ENCODE results near the gene UCMA.

DNA sequence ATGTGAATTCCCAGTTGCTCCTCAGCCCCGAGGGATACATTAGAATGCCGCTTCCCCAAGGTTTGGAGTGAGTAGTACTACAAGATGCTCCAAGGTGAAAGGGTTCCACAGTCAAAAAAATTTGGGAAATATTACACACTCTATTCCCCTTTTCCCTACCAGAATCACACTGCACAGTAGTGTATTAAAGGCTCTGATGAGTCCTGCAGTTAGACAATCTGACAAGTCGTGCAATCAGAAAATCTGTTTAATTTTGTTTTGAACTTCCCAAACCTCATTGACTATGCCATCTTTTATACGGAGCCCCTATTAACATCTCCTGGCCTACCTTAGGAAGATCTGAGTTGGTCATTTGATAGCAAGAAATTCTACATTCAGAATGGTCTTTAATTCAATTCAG is 13.6 kb upstream of the UCMA start:
- no peak for TF ChIP-seq POLR2A (IDR thresholded peaks at IDR 0.05; ENCODE audit: low read depth, low read length)
- no peak for TF ChIP-seq POLR2AphosphoS5 (IDR thresholded peaks at IDR 0.05; ENCODE audit: low read depth, low read length)
- TF ChIP-seq TAF1 (IDR thresholded peaks at IDR 0.05; ENCODE audit: low read depth, low read length): no peak
- TF ChIP-seq POU2F2 (IDR thresholded peaks at IDR 0.05; ENCODE audit: low read depth, low read length): no peak
- TF ChIP-seq SPI1 (IDR thresholded peaks at IDR 0.05; ENCODE audit: low read depth, low read length): no peak
- no peak for TF ChIP-seq PAX5 (IDR thresholded peaks at IDR 0.05; ENCODE audit: insufficient read depth, low read length, severe bottlenecking)

Measured in GM12891 (cell line).